HepG2 (cell line): ENCODE measurements around the gene DGUOK. TPM values are rescaled to one million over a fixed set of nuclear protein-coding genes. Genes with fewer than 3 reads are reported as not detected.

Experiments
- CCAR2 ChIP-seq: fragments of 200-400 bp; formaldehyde crosslinking; optimal IDR thresholded peaks from 2 replicates; pipeline ENCODE3; 2018; ENCODE audit warnings: low read depth, mild to moderate bottlenecking, low read length, moderate library complexity
- CEBPG ChIP-seq: IDR thresholded peaks from 2 replicates; pipeline ENCODE4 v1.6.1; 2016
- KDM6A ChIP-seq: IDR thresholded peaks from 2 replicates; pipeline ENCODE4 v1.6.1; 2016; ENCODE audit warnings: low read depth
- MATR3 ChIP-seq: sonication (generic); formaldehyde crosslinking; IDR thresholded peaks from 2 replicates; pipeline ENCODE4 v1.4.0; 2020; ENCODE audit warnings: missing genetic modification reagents
- MTF2 ChIP-seq: sonication (generic); formaldehyde crosslinking; IDR thresholded peaks from 2 replicates; pipeline ENCODE4 v1.5.0; 2020; ENCODE audit warnings: missing genetic modification reagents, borderline replicate concordance
- RBM39 ChIP-seq: fragments of 200-400 bp; formaldehyde crosslinking; IDR thresholded peaks from one replicate; pipeline ENCODE4 v1.6.1; 2018; ENCODE audit warnings: antibody characterized with exemption, mild to moderate bottlenecking, low read depth, low read length; ENCODE audit not compliant: poor library complexity, severe bottlenecking
- SALL1 ChIP-seq: sonication (generic); formaldehyde crosslinking; IDR thresholded peaks from 2 replicates; pipeline ENCODE4 v1.8.0; 2022; ENCODE audit warnings: mild to moderate bottlenecking, missing genetic modification reagents
- SCMH1 ChIP-seq: sonication (generic); formaldehyde crosslinking; IDR thresholded peaks from 2 replicates; pipeline ENCODE4 v1.9.0; 2021; ENCODE audit warnings: missing genetic modification reagents, mild to moderate bottlenecking, borderline replicate concordance
- SMARCE1 ChIP-seq: fragments of 450-650 bp; IDR thresholded peaks from 2 replicates; pipeline ENCODE4 v1.6.1; 2017; ENCODE audit warnings: borderline replicate concordance
- TBX3 ChIP-seq: fragments of 450-650 bp; IDR thresholded peaks from 2 replicates; pipeline ENCODE4 v1.6.1; 2017; ENCODE audit warnings: antibody characterized with exemption, mild to moderate bottlenecking, inconsistent platforms, borderline replicate concordance
- TCF12 ChIP-seq, 2 experiments: fragments of 450-650 bp in 1 of 2; sonication (generic) in 1 of 2; formaldehyde crosslinking in 1 of 2; IDR thresholded peaks; 2 replicates each; pipeline versions ENCODE4 v1.6.1 to v1.8.0; 2017 to 2022; ENCODE audit warnings: antibody characterized with exemption in 1 of 2, mild to moderate bottlenecking in 1 of 2, missing genetic modification reagents in 1 of 2, moderate library complexity in 1 of 2
- YEATS4 ChIP-seq: sonication (generic); formaldehyde crosslinking; IDR thresholded peaks from 2 replicates; pipeline ENCODE4 v1.4.0; 2020; ENCODE audit warnings: missing genetic modification reagents, borderline replicate concordance
- ZFP62 ChIP-seq: sonication (generic); formaldehyde crosslinking; IDR thresholded peaks from 2 replicates; pipeline ENCODE4 v1.4.0; 2020; ENCODE audit warnings: missing genetic modification reagents
- ZFP90 ChIP-seq: sonication (generic); formaldehyde crosslinking; IDR thresholded peaks from 2 replicates; pipeline ENCODE4 v1.8.0; 2022; ENCODE audit warnings: missing genetic modification reagents, mild to moderate bottlenecking, inconsistent platforms, borderline replicate concordance
- ZNF160 ChIP-seq: sonication (generic); formaldehyde crosslinking; IDR thresholded peaks from 2 replicates; pipeline ENCODE4 v1.8.0; 2022; ENCODE audit warnings: mild to moderate bottlenecking, inconsistent platforms, missing genetic modification reagents
- ZNF607 ChIP-seq: sonication (generic); formaldehyde crosslinking; IDR thresholded peaks from 2 replicates; pipeline ENCODE4 v1.5.1; 2020; ENCODE audit warnings: missing genetic modification reagents, mild to moderate bottlenecking, borderline replicate concordance
- ZNF616 ChIP-seq: sonication (generic); formaldehyde crosslinking; IDR thresholded peaks from 2 replicates; pipeline ENCODE4 v1.5.0; 2020; ENCODE audit warnings: low read depth, mild to moderate bottlenecking, missing genetic modification reagents
- ZNF713 ChIP-seq: sonication (generic); formaldehyde crosslinking; IDR thresholded peaks from 2 replicates; pipeline ENCODE4 v1.4.0; 2020; ENCODE audit warnings: mild to moderate bottlenecking, missing genetic modification reagents
- ZNF879 ChIP-seq: sonication (generic); formaldehyde crosslinking; IDR thresholded peaks from 2 replicates; pipeline ENCODE4 v1.8.1; 2023; ENCODE audit warnings: missing genetic modification reagents
- polyA plus RNA-seq, 8 experiments: library from polyadenylated mRNA; depleted of rRNA in 3 of 8; stranded (reverse) in 7 of 8; unstranded in 1 of 8; fragments of >200 nt; fragmentation: Illumina TruSeq in 4 of 8; extraction: Trizol in 4 of 8; gene quantifications; 2 replicates each; pipeline versions ENCODE4 v1.2.1 to v1.2.3, GENCODE V29; 2011 to 2016; ENCODE audit warnings: low read depth in 4 of 8, missing spikeins in 1 of 8, mixed read lengths in 1 of 8; ENCODE audit not compliant: insufficient read depth in 1 of 8
- total RNA-seq, 5 experiments: library from RNA; depleted of rRNA; stranded (reverse); fragments of >200 nt; fragmentation: Illumina TruSeq; extraction: Trizol; gene quantifications; 2 replicates each; pipeline ENCODE4 v1.2.3, GENCODE V29; 2016; ENCODE audit warnings: low read depth in 1 of 5
- TF ChIP-seq, protein P1 (sequence below): IDR thresholded peaks from 2 replicates; pipeline ENCODE4 v1.6.1; 2016; ENCODE audit warnings: mild to moderate bottlenecking
- TF ChIP-seq, protein P2 (sequence below): sonication (generic); formaldehyde crosslinking; IDR thresholded peaks from 2 replicates; pipeline ENCODE4 v1.4.0; 2020; ENCODE audit warnings: missing genetic modification reagents; ENCODE audit errors: not compliant biosample characterization
- TF ChIP-seq, protein P3 (sequence below): sonication (generic); formaldehyde crosslinking; IDR thresholded peaks from 2 replicates; pipeline ENCODE4 v1.5.1; 2020; ENCODE audit warnings: mild to moderate bottlenecking, moderate library complexity, missing genetic modification reagents
- TF ChIP-seq, protein P4 (sequence below): IDR thresholded peaks from 2 replicates; pipeline ENCODE4 v1.6.1; 2016; ENCODE audit warnings: control low read depth
- TF ChIP-seq, protein P5 (sequence below): sonication (generic); formaldehyde crosslinking; IDR thresholded peaks from 2 replicates; pipeline ENCODE4 v1.8.0; 2022; ENCODE audit warnings: missing genetic modification reagents, low read depth, mild to moderate bottlenecking, borderline replicate concordance

Gene DGUOK
- total and polyA plus RNA-seq, 2 of the 13 experiments (the other 11 are each of a cell fraction or from before 2014, with no cell fraction given), result 105 to 137 TPM

DNA sequence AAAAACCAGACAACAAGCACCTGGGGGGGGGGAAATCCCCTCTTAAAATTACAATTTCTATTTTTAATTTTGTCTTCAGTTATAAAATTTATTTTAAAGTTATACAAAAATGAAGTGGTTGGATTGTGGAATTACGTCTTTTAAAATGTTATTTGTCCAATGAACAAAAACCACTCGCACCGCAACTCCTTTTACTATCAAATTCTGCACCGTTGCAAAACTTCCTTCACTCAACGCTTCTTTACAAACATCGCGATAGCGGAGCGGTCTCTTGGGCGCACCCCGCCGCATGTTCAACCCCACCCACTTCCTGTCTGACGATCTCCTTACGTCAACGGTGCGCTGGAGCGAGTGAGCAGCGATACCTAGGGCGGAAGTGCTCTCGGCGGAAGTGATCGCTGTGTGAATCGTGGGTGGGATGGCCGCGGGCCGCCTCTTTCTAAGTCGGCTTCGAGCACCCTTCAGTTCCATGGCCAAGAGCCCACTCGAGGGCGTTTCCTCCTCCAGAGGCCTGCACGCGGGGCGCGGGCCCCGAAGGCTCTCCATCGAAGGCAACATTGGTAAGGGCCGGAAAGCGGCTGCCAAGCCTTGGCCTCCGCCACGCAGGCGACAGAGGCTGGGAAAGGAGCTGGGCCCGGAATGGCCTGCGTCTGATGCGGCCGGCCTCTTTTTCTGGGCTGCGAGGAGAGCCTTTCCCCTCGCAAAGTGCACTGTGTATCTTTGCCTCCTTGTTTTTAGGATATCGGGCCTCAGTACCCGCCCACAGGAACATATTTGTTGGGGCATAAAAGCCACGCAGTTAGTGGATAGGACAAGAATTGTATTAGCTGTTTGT is at the start of gene DGUOK (continued):
- TF ChIP-seq, protein P1, sequence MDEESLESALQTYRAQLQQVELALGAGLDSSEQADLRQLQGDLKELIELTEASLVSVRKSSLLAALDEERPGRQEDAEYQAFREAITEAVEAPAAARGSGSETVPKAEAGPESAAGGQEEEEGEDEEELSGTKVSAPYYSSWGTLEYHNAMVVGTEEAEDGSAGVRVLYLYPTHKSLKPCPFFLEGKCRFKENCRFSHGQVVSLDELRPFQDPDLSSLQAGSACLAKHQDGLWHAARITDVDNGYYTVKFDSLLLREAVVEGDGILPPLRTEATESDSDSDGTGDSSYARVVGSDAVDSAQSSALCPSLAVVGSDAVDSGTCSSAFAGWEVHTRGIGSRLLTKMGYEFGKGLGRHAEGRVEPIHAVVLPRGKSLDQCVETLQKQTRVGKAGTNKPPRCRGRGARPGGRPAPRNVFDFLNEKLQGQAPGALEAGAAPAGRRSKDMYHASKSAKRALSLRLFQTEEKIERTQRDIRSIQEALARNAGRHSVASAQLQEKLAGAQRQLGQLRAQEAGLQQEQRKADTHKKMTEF (CRISPR knock-in tag), result peak; percentile 95
- TF ChIP-seq TBX3 (peak; percentile 68; the same call in 1 of the 2 replicates), SMARCE1 (no peak), SALL1 (CRISPR knock-in tag) (peak; percentile 95), CEBPG (peak; percentile 87), RBM39 (peak; percentile 87), MATR3 (no peak), KDM6A (CRISPR knock-in tag) (no peak), ZNF616 (CRISPR knock-in tag) (no peak), ZFP90 (peak; percentile 81; the same call in 1 of the 2 replicates), CCAR2 (no peak), ZFP62 (CRISPR knock-in tag) (no peak), ZNF607 (CRISPR knock-in tag) (peak; percentile 91), TCF12 (IDR thresholded peaks at IDR 0.05) (no peak), TCF12 (CRISPR knock-in tag; IDR thresholded peaks at IDR 0.05) (no peak), MTF2 (CRISPR knock-in tag) (peak; percentile 92; the same call in 1 of the 2 replicates), SCMH1 (CRISPR knock-in tag) (no peak), ZNF879 (CRISPR knock-in tag) (peak; percentile 64; the same call in 1 of the 2 replicates), ZNF160 (CRISPR knock-in tag) (peak; percentile 85), YEATS4 (CRISPR knock-in tag) (peak; percentile 98), ZNF713 (CRISPR knock-in tag) (0 out of 2 replicates have a peak, but pooled peaks have one; percentile 56)
- TF ChIP-seq, protein P2, sequence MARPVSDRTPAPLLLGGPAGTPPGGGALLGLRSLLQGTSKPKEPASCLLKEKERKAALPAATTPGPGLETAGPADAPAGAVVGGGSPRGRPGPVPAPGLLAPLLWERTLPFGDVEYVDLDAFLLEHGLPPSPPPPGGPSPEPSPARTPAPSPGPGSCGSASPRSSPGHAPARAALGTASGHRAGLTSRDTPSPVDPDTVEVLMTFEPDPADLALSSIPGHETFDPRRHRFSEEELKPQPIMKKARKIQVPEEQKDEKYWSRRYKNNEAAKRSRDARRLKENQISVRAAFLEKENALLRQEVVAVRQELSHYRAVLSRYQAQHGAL (CRISPR knock-in tag), result peak; percentile 20
- TF ChIP-seq, protein P3, sequence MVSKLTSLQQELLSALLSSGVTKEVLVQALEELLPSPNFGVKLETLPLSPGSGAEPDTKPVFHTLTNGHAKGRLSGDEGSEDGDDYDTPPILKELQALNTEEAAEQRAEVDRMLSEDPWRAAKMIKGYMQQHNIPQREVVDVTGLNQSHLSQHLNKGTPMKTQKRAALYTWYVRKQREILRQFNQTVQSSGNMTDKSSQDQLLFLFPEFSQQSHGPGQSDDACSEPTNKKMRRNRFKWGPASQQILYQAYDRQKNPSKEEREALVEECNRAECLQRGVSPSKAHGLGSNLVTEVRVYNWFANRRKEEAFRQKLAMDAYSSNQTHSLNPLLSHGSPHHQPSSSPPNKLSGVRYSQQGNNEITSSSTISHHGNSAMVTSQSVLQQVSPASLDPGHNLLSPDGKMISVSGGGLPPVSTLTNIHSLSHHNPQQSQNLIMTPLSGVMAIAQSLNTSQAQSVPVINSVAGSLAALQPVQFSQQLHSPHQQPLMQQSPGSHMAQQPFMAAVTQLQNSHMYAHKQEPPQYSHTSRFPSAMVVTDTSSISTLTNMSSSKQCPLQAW, result peak; percentile 96
- TF ChIP-seq, protein P4, sequence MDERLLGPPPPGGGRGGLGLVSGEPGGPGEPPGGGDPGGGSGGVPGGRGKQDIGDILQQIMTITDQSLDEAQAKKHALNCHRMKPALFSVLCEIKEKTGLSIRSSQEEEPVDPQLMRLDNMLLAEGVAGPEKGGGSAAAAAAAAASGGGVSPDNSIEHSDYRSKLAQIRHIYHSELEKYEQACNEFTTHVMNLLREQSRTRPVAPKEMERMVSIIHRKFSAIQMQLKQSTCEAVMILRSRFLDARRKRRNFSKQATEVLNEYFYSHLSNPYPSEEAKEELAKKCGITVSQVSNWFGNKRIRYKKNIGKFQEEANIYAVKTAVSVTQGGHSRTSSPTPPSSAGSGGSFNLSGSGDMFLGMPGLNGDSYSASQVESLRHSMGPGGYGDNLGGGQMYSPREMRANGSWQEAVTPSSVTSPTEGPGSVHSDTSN (CRISPR knock-in tag), result 0 out of 2 replicates have a peak, but pooled peaks have one; percentile 9
- TF ChIP-seq, protein P5, sequence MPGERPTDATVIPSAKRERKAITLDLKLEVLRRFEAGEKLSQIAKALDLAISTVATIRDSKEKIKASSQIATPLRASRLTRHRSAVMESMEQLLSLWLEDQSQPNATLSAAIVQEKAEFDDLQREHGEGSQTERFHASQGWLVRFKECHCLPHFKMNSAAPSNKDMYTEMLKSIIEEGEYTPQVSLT, result peak; percentile 92; the same call in 1 of the 2 replicates
